ENCODE results near the gene SLC4A3. TPM values are rescaled to one million over a fixed set of nuclear protein-coding genes. Genes with fewer than 3 reads are reported as not detected.
A peak's percentile ranks its signal among the peaks of the same experiment; 100 is the strongest.
"Not testable (repeated sequence)": the region's sequence is repeated elsewhere in the genome, so short reads cannot be mapped to it uniquely, and the experiment has no call there.

SLC4A3 gene
- total RNA-seq, 1 donor from 2014 or later: 10.1 TPM

- no peak for DNase-seq (ENCODE audit: low read depth)
Measured at GRCh38 chr2:219679041-219679440, 51.6 kb downstream of the SLC4A3 start.

GRCh38 chr2:219679571-219679970 lies 52.1 kb downstream of the SLC4A3 start:
- DNase-seq (ENCODE audit: low read depth): no peak

- no peak for DNase-seq (ENCODE audit: low read depth)
Measured at GRCh38 chr2:219680958-219681693, 53.7 kb downstream of the SLC4A3 start.

GRCh38 chr2:219681694-219682300 lies 54.4 kb downstream of the SLC4A3 start:
- DNase-seq (ENCODE audit: low read depth): peak; percentile 12

- not testable (repeated sequence) for DNase-seq (ENCODE audit: low read depth)
Measured at GRCh38 chr2:219683474-219683873, 56.0 kb downstream of the SLC4A3 start.

- DNase-seq (ENCODE audit: low read depth): peak; percentile 80
Measured at GRCh38 chr2:219684721-219685689, 57.6 kb downstream of the SLC4A3 start.

GRCh38 chr2:219687272-219687671 lies 59.8 kb downstream of the SLC4A3 start:
- peak; percentile 50 for DNase-seq (ENCODE audit: low read depth)

- DNase-seq (ENCODE audit: low read depth): peak; percentile 7
Measured at GRCh38 chr2:219687882-219688559, 60.6 kb downstream of the SLC4A3 start.

- peak; percentile 75 for DNase-seq (ENCODE audit: low read depth)
Measured at GRCh38 chr2:219688560-219689445, 61.4 kb downstream of the SLC4A3 start.

GRCh38 chr2:219689676-219690628 lies 62.5 kb downstream of the SLC4A3 start:
- DNase-seq (ENCODE audit: low read depth): peak; percentile 61

- no peak for DNase-seq (ENCODE audit: low read depth)
Measured at GRCh38 chr2:219691571-219691970, 64.1 kb downstream of the SLC4A3 start.

Other genes with a start within 250 kb of the SLC4A3 start
- gene DNPEP, start 239.7 kb upstream of the SLC4A3 start, total RNA-seq: 53.1 and 61.0 TPM in 2 replicates
- 0.30 and 0.69 TPM in 2 replicates for gene DES, start 209.3 kb upstream of the SLC4A3 start, total RNA-seq
- 2.3 and 10.8 TPM in 2 replicates for gene SPEG, start 192.8 kb upstream of the SLC4A3 start, total RNA-seq
- gene GMPPA, start 128.7 kb upstream of the SLC4A3 start, total RNA-seq: 32.0 and 43.2 TPM in 2 replicates
- gene ASIC4, start 113.1 kb upstream of the SLC4A3 start, total RNA-seq: not detected in 2 replicates
- gene CHPF, start 83.8 kb upstream of the SLC4A3 start, total RNA-seq: 73.8 and 136 TPM in 2 replicates
- gene TMEM198, start 83.6 kb upstream of the SLC4A3 start, total RNA-seq: 1.6 and 2.2 TPM in 2 replicates
- gene OBSL1, start 56.1 kb upstream of the SLC4A3 start, total RNA-seq: 20.8 and 145 TPM in 2 replicates
- 0.70 TPM in 1 of 2 replicates, not detected in the other for gene INHA, start 55.3 kb upstream of the SLC4A3 start, total RNA-seq
- 12.7 and 18.7 TPM in 2 replicates for gene STK11IP, start 29.8 kb upstream of the SLC4A3 start, total RNA-seq